Spinal cord (tissue), 10 donors: ENCODE data around the gene PCP2. TPM values are rescaled to one million over a fixed set of nuclear protein-coding genes. Genes with fewer than 3 reads are reported as not detected.
A peak's percentile ranks its signal among the peaks of the same experiment; 100 is the strongest.

Experiments
- DNase-seq, 6 donors: peaks; one replicate each; pipeline versions ENCODE4 v3.0.0 to v3.0.0-alpha.2; 2013 to 2015; ENCODE audit warnings: low spot score in 6 of 6, low read depth in 4 of 6
- H3K27ac ChIP-seq: one replicate; pipeline ENCODE4 v1.5.1; 2013; ENCODE audit warnings: low read depth, low read length, control low read depth
- H3K27me3 ChIP-seq: one replicate; pipeline ENCODE4 v1.6.1; 2013; ENCODE audit warnings: low read length; ENCODE audit not compliant: control insufficient read depth, insufficient read depth
- H3K36me3 ChIP-seq: one replicate; pipeline ENCODE4 v1.6.1; 2013; ENCODE audit warnings: low read length; ENCODE audit not compliant: control insufficient read depth, insufficient read depth
- H3K4me1 ChIP-seq: one replicate; pipeline ENCODE4 v1.6.1; 2013; ENCODE audit warnings: low read length; ENCODE audit not compliant: control insufficient read depth, insufficient read depth
- H3K4me3 ChIP-seq: one replicate; pipeline ENCODE4 v1.5.1; 2013; ENCODE audit warnings: low read depth, low read length, control low read depth
- H3K9me3 ChIP-seq: one replicate; pipeline ENCODE4 v1.6.1; 2013; ENCODE audit warnings: low read length; ENCODE audit not compliant: control insufficient read depth, insufficient read depth
- WGBS: methylation state at CpG from one replicate; pipeline ENCODE4 v1.1.5; 2013; ENCODE audit warnings: missing lambda C conversion rate; ENCODE audit not compliant: insufficient coverage; 5-methylcytosine and 5-hydroxymethylcytosine counted together
- polyA plus RNA-seq, 2 donors: library from polyadenylated mRNA; unstranded; fragments of 120-200 nt; gene quantifications; one replicate each; pipeline ENCODE4 v1.2.1, GENCODE V29; 2013; ENCODE audit not compliant: insufficient read length in 2 of 2
- total RNA-seq, 2 donors: library from RNA; depleted of rRNA in 1 of 2; stranded (reverse); fragments of 120-200 nt in 1 of 2; fragments of >200 nt in 1 of 2; gene quantifications; one replicate each; pipeline versions ENCODE4 v1.2.3 to v1.2.4, GENCODE V29; 2013 to 2014
- donor health status: healthy.

The PCP2 gene
- total and polyA plus RNA-seq, 4 donors = 0.62 TPM; not detected in 3

DNA sequence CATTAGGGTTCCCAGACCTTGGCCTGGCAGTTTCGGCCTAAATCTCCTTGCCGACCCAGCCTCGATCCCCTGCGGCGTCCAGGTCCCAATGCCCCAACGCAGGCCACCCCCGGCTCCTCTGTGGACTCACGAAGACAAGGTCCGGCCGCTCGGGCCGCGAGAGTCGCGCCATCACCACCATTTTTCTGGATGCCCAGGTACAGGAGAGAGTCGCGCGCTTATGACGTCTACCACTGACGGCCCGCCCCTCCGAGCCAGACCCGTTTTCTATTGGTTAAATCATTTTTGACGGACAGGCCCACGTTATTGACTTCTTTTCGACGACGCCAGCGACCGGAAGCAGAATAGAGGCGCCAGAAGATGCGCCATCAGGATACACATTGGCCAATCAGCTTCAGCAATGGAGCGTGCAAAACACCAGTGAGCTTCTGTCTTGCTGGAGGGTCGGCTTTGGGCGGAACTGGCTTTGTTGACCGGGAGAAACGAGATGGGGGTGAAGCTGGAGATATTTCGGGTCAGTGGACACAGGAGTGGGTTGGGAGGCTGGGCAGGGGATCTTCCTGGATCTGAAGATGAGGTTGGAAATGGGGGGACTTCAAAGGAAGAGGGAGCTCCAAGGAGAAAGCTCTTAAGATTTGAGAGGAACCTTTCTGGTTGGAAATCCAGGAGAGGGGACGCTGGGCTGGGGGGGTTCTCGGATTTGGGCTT, 4.0 kb downstream of the PCP2 start, which contains the start of the genes PET100 and XAB2:
PET100 (plus strand) TSS at position 447 of the 708 bp plus-strand sequence; CDS start at position 488, 41 bp downstream.
XAB2 (minus strand) TSS at position 199 of the 708 bp plus-strand sequence; CDS start at position 181, 18 bp downstream.
- H3K4me3 ChIP-seq = peak within 1 kb of the TSS; percentile 92
- peaks cover 36% of the 10 kb centered on the region for H3K4me1 ChIP-seq
- under 1% methylated on average over 40 of the region's 40 CpGs for WGBS
- peaks cover 59% of the 10 kb centered on the region for H3K36me3 ChIP-seq
- H3K27ac ChIP-seq = peak within 1 kb of the TSS; percentile 29
- H3K27me3 ChIP-seq = no peaks in the 10 kb centered on the region
- no peaks in the 10 kb centered on the region for H3K9me3 ChIP-seq
- DNase-seq = peak; percentile 97 to 100 (median 98)

DNA sequence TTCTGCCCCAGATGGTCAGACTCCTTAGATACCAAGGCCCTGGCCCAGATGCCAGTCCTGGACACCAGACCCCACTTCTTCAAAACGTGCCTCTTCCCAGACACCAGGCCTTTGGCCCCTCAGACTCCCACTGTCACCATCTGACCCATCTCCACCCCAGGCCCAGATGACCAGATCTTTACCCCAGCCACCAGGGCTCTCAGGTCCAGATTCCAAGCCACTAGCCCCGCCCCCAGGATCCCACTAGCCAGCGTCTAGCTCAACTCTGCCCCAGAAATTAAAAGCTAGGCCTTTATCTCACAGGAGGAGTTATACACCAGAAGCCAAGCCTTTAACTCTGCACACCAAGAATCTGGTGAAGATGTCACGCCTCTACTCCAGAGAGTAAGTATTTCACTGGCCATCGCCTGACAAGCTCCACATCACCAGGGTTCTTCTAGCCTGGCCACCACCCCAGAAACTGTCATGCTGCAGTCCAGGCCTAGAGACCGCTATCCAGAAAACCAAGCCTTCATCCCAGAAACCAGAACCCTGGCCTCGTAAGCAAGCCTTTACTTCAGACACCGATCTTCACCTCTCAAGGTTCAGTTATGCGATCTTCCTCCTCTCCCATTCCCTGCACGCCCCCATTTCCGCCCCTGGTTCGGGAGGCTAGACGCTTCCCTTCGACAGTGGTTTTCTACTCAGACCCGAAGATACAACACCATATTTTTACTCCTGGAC, 4.8 kb downstream of the PCP2 start:
- Histone ChIP-seq H3K27ac (peak overlapping the region; percentile 29), H3K36me3 (peaks cover 67% of the 10 kb centered on the region), H3K4me3 (peak overlapping the region; percentile 92), H3K9me3 (no peaks in the 10 kb centered on the region), H3K27me3 (no peaks in the 10 kb centered on the region), H3K4me1 (peaks cover 36% of the 10 kb centered on the region)
- 6% methylated on average over 15 of the region's 15 CpGs for WGBS
- DNase-seq = peak in 1 of 6 donors; percentile 13

DNA sequence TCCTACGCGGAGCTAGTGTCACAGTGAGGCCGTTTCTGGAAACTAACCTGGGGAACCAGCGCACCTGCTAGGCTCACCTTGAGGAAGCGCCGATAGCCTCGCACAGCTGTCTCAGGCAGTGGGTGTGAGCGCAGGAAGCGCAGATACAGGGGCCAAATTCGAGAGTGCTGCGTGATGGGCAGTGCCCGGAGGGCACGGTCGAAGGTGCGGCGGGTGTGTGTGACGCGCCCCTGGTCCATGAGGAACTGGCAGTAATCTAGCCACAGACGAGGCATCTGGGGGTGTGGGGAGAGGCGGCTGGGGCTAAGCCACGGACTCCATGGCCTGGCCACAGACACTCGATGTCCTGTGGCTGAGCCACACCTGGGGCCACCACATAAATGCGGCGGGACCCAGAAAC, 6.4 kb downstream of the PCP2 start:
- no peak overlapping the region for H3K27ac ChIP-seq
- DNase-seq = no peak
- H3K4me1 ChIP-seq = peaks cover 36% of the 10 kb centered on the region
- no peak overlapping the region for H3K4me3 ChIP-seq
- H3K9me3 ChIP-seq = no peaks in the 10 kb centered on the region
- no peaks in the 10 kb centered on the region for H3K27me3 ChIP-seq
- 97% methylated on average over 21 of the region's 24 CpGs for WGBS
- H3K36me3 ChIP-seq = peaks cover 71% of the 10 kb centered on the region

DNA sequence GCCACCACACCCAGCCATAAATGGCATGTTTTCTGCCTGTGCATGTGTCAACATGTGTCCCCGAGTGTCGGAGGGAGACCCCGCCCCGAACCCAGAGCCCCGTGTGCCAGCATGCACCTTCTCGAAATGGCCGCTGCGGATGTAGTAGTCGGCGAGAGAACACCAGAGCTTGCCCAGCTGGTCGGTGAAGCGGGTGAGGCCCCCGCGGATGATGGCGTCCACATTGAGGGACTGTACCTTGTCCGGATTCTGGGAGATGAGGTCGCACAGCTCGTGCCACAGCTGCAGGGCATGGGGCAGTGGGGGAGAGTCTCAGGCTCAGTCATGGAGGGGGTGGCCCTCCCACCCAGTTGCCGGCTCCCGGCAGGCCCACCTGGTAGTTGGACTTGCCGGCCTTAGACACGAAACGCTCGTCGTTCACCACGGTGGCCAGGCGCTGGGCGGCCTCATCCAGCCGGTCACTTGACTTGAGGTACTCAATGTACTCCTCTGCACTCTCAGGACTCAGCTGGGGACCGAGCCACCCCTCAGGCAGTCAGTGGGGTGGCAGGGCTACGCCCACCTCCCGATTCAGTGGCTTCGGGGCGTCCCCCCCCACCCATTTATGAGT, 7.7 kb downstream of the PCP2 start:
- DNase-seq = no peak
- peaks cover 74% of the 10 kb centered on the region for H3K36me3 ChIP-seq
- peaks cover 30% of the 10 kb centered on the region for H3K4me1 ChIP-seq
- no peaks in the 10 kb centered on the region for H3K27me3 ChIP-seq
- H3K4me3 ChIP-seq = no peak overlapping the region
- WGBS = 96% methylated on average over 34 of the region's 34 CpGs
- no peak overlapping the region for H3K27ac ChIP-seq
- H3K9me3 ChIP-seq = no peaks in the 10 kb centered on the region

DNA sequence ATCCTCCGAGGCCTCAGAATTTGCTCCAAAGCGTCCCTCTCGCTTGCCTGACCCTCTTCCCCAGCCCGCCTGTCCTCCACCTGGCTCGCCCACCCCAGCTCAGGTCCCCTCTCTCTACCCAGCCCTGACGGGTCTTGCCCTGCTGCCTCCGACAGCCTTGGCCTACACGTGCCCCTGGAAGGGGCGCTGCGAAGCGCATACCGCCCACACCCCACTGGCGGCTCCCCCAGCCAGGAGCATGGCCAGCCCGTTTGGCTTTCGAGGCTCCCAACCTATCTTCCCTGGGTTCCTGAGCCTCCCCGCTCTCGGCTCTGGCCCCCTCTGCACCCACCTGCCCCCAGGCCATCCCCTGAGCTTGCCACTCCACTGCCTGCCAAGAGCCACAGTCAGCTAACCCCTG, 8.7 kb downstream of the PCP2 start:
- no peak for DNase-seq
- no peaks in the 10 kb centered on the region for H3K27me3 ChIP-seq
- H3K4me1 ChIP-seq = peaks cover 19% of the 10 kb centered on the region
- H3K36me3 ChIP-seq = peaks cover 84% of the 10 kb centered on the region
- no peaks in the 10 kb centered on the region for H3K9me3 ChIP-seq
- 95% methylated on average over 16 of the region's 17 CpGs for WGBS
- no peak overlapping the region for H3K4me3 ChIP-seq
- H3K27ac ChIP-seq = no peak overlapping the region

DNA sequence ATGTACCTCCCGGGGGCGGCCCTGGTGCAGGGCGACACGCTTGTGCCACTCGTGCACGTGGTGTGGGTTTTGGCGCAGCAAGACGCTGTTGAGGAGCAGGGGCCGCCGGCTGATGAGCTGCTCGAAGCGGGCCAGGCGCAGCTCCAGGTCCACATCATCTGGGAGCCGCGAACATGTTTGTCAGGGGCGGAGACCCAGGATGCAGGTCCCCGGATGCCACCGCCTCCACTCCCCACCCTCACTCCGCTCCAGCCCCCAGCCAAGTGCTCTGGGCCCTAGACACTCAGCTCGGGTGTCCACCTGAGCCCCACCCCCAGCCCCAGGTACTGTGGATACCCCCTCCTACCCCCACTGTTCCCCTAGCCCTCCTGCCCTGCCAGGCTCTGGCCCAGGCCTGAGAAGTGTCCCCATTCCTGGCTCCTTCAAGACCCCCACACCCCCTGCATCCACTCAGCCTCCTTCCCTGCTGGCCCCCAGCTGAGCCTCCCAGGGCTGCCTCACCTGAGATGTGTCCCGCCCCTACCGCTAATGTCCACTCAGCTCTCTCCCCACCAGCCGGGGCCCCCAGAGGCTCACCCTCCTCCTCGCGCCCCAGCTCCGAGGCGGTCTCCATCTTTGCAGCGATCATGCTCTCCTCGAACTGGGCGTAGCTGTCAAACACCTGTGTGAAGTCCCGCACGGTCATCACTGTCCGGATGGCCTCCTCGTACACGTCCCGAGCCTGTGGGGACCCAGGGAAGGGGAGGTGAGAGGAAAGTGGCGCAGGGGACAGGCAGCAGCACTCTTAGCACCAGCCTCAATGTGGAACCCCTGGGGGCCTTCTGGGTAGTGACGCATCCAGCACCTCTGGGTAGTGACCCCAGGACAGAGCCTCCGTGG, 9.6 kb downstream of the PCP2 start:
- WGBS = 93% methylated on average over 39 of the region's 39 CpGs

DNA sequence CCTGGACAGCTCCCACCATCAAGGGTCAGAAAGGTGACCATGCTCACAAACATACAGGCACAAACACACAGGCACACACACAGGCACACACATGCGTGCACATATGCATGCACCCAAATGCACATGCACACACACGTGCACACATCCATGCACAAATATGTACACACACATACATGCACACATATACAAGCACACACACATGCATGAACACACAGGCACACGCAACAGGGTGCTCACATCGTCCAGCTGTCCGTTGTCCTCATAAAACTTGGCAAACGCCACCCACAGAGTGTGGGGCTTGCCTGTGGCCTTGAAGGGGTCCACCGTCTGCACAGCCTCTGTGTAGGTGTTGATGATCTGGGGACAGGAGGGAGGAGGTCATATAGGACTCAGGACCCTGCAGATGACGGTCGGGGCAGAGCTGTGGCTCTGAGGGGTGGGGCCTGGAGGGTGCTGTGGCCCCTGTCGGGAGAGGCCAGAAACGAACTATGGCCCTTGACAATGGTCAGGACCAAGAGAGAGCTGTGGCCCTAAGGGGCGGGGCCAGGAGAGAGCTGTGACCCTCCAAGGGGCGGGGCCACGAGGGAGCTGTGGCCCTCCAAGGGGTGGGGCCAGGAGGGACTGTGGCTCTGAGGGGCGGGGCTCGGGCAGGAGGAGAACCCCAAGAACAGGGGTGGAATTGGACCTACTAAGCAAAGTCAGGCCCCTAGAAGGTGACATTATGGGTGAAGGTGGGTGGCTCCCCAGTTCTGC, 10.4 kb downstream of the PCP2 start:
- Histone ChIP-seq H3K36me3 (peaks cover 100% of the 10 kb centered on the region), H3K9me3 (no peaks in the 10 kb centered on the region), H3K27ac (no peak overlapping the region), H3K4me3 (no peak overlapping the region), H3K4me1 (peaks cover 8% of the 10 kb centered on the region), H3K27me3 (no peaks in the 10 kb centered on the region)
- WGBS = 91% methylated on average over 16 of the region's 16 CpGs
- no peak for DNase-seq

More for the DNA sequence above, 9.6 kb downstream of the PCP2 start:
- no peak for DNase-seq
- Histone ChIP-seq H3K27ac (no peak overlapping the region), H3K4me1 (peaks cover 16% of the 10 kb centered on the region), H3K36me3 (peaks cover 93% of the 10 kb centered on the region), H3K27me3 (no peaks in the 10 kb centered on the region), H3K4me3 (no peak overlapping the region), H3K9me3 (no peaks in the 10 kb centered on the region)

DNA sequence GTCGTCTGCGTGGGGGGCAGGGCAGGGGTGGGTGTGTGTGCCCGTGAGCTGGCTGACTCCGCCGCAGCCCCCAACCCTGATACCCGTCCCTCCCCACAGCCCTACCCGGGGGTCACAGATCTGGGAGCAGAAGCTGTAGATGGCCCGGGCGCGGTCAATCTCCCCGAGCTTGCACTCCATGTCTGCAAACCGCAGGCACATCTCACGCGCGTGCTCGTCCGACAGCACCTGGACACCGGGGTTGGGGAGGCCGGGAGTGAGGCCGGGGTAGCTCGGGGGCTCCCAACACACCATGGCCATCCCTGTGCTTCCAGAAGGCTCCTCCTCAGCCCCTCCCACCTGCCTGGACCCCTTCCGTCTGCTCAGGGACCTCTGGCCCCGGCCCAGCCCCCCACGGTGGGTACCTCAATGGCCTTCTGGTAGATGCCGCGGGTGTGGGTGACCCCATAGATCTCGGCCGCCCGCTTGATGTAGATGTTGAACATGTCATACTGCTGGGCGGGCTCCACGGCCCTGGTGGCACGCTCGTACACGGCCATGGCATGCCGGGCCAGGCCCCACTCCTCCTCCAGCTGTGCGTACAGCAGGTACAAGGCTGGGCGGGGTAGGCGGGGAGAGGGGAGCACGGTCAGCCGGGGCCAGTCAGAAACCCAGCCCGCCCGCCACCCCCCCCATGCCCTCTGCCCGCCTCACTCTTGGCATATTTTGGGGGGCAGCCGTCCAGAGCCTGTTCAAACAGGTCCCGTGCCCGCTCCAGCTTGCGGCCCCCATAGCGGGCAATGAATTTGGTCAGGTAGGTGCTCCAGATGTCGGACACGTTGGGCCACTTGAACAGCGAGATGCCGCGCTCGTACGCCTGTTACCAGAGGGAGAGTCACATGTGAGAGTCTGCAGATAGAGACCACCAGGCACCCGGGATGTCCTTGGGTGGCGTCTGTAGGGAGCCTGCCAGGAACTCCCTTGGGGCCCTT, 12.8 kb downstream of the PCP2 start:
- Histone ChIP-seq H3K27ac (no peak overlapping the region), H3K36me3 (peaks cover 99% of the 10 kb centered on the region), H3K4me3 (no peak overlapping the region), H3K9me3 (no peaks in the 10 kb centered on the region), H3K27me3 (no peaks in the 10 kb centered on the region), H3K4me1 (no peaks in the 10 kb centered on the region)
- no peak for DNase-seq
- WGBS = 95% methylated on average over 48 of the region's 57 CpGs
